ENCODE data around the gene MEX3D. TPM values are rescaled to one million over a fixed set of nuclear protein-coding genes. Genes with fewer than 3 reads are reported as not detected.

Gene MEX3D
- total RNA-seq, 2 experiments from 2014 or later, result 11.9 to 13.6 TPM

DNA sequence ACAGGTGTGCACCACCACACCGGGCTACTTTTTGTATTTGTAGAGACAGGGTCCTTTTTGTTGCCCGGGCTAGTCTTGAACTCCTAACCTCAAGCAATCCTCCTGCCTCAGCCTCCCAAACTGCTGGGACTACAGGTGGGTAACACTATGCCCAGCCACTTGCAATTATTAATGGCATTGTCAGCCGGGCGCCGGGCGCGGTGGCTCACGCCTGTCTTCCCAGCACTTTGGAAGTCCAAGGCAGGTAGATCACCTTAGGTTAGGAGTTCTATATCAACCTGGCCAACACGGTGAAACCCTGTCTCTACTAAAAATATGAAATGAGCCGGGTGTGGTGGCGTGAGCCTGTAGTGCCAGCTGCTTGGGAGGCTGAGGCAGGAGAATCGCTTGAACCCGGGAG is 2.7 kb upstream of the MEX3D start:
- Histone ChIP-seq H3K4me3 (ENCODE audit: low read depth, low read length, poor library complexity, severe bottlenecking) (no peak overlapping the region), H3K9me3 (ENCODE audit: low read length) (no peaks in the 10 kb centered on the region), H3K79me2 (ENCODE audit: insufficient read depth, low read depth, low read length) (no peaks in the 10 kb centered on the region), H3K27ac (ENCODE audit: low read depth, low read length, poor library complexity, severe bottlenecking) (no peak overlapping the region), H3K4me2 (ENCODE audit: low read length) (no peak overlapping the region), H4K20me1 (ENCODE audit: insufficient read depth, low read length) (no peaks in the 10 kb centered on the region), H3K9me2 (ENCODE audit: insufficient read depth, low read length) (no peaks in the 10 kb centered on the region), H2AFZ (ENCODE audit: low read length) (no peak overlapping the region), H3K4me1 (ENCODE audit: insufficient read depth, low read length, poor library complexity, severe bottlenecking) (peaks cover 13% of the 10 kb centered on the region), H3K36me3 (ENCODE audit: insufficient read depth, low read length) (peaks cover 7% of the 10 kb centered on the region; the same call in 1 of the 2 replicates)
- intact Hi-C loops (cut with micrococcal nuclease; ENCODE audit: unreplicated experiment), result no loop called here
- POLR2A ChIA-PET, result interaction anchor here (0.6 kb wide), 1 partner anchor 1373 kb away, joined by 4 read pairs; no protein-coding TSS in a partner anchor
- no TSS peak for BruUV-seq (replicated peaks)
- no peak for TF ChIP-seq EZH2phosphoT487 (IDR thresholded peaks at IDR 0.05; ENCODE audit: borderline replicate concordance, low read depth, low read length)
- TF ChIP-seq, protein P1, sequence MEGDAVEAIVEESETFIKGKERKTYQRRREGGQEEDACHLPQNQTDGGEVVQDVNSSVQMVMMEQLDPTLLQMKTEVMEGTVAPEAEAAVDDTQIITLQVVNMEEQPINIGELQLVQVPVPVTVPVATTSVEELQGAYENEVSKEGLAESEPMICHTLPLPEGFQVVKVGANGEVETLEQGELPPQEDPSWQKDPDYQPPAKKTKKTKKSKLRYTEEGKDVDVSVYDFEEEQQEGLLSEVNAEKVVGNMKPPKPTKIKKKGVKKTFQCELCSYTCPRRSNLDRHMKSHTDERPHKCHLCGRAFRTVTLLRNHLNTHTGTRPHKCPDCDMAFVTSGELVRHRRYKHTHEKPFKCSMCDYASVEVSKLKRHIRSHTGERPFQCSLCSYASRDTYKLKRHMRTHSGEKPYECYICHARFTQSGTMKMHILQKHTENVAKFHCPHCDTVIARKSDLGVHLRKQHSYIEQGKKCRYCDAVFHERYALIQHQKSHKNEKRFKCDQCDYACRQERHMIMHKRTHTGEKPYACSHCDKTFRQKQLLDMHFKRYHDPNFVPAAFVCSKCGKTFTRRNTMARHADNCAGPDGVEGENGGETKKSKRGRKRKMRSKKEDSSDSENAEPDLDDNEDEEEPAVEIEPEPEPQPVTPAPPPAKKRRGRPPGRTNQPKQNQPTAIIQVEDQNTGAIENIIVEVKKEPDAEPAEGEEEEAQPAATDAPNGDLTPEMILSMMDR (conservative IDR thresholded peaks at IDR 0.05; ENCODE audit: low read length), result no peak
- CTCF ChIA-PET (ENCODE audit: unreplicated experiment), result no interaction called here
- DNase-seq (ENCODE audit: low spot score), result no peak

DNA sequence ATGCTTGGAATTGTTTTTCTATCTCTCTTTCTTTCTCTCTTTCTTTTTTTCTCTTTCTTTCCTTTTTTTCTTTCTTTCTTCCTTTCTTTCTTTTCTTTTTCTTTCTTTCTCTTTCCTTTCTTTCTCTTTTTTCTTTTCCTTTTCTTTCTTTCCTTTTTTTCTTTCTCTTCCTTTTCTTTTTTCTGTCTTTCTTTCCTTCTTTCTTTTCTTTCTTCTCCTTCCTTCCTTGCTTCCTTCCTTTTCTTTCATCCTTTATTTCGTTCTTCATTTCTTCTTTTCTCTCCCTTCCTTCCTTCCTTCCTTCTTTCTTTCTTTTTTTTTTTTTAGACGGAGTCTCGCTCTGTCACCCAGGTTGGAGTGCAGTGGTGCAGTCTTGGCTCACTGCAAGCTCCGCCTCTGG is 1.9 kb upstream of the MEX3D start:
- POLR2A ChIA-PET, result no interaction called here
- no peaks in the 10 kb centered on the region for H3K9me3 ChIP-seq (ENCODE audit: low read length)
- no peaks in the 10 kb centered on the region for H4K20me1 ChIP-seq (ENCODE audit: insufficient read depth, low read length)
- intact Hi-C loops (cut with micrococcal nuclease; ENCODE audit: unreplicated experiment), result no loop called here
- no peak overlapping the region for H3K27ac ChIP-seq (ENCODE audit: low read depth, low read length, poor library complexity, severe bottlenecking)
- H3K4me2 ChIP-seq (ENCODE audit: low read length), result no peak overlapping the region
- no TSS peak for BruUV-seq (replicated peaks)
- H3K36me3 ChIP-seq (ENCODE audit: insufficient read depth, low read length), result peaks cover 4% of the 10 kb centered on the region; the same call in 1 of the 2 replicates
- no peak overlapping the region for H3K4me3 ChIP-seq (ENCODE audit: low read depth, low read length, poor library complexity, severe bottlenecking)
- TF ChIP-seq, protein P1 (conservative IDR thresholded peaks at IDR 0.05; ENCODE audit: low read length), result no peak
- no peak for TF ChIP-seq EZH2phosphoT487 (IDR thresholded peaks at IDR 0.05; ENCODE audit: borderline replicate concordance, low read depth, low read length)
- H3K9me2 ChIP-seq (ENCODE audit: insufficient read depth, low read length), result no peaks in the 10 kb centered on the region
- peaks cover 13% of the 10 kb centered on the region for H3K4me1 ChIP-seq (ENCODE audit: insufficient read depth, low read length, poor library complexity, severe bottlenecking)
- CTCF ChIA-PET (ENCODE audit: unreplicated experiment), result no interaction called here
- H2AFZ ChIP-seq (ENCODE audit: low read length), result no peak overlapping the region
- no peaks in the 10 kb centered on the region for H3K79me2 ChIP-seq (ENCODE audit: insufficient read depth, low read depth, low read length)
- no peak for DNase-seq (ENCODE audit: low spot score)

GRCh38 chr19:1567848-1568227 is 287 bp downstream of the MEX3D start:
- POLR2A ChIA-PET, result no interaction called here
- CTCF ChIA-PET (ENCODE audit: unreplicated experiment), result no interaction called here
- DNase-seq (ENCODE audit: low spot score), result peak; percentile 21
- Histone ChIP-seq H3K27ac (ENCODE audit: low read depth, low read length, poor library complexity, severe bottlenecking) (no peak overlapping the region), H3K36me3 (ENCODE audit: insufficient read depth, low read length) (no peaks in the 10 kb centered on the region), H3K9me3 (ENCODE audit: low read length) (no peaks in the 10 kb centered on the region), H3K9me2 (ENCODE audit: insufficient read depth, low read length) (no peaks in the 10 kb centered on the region), H4K20me1 (ENCODE audit: insufficient read depth, low read length) (no peaks in the 10 kb centered on the region), H2AFZ (ENCODE audit: low read length) (no peak overlapping the region), H3K4me3 (ENCODE audit: low read depth, low read length, poor library complexity, severe bottlenecking) (no peak overlapping the region), H3K79me2 (ENCODE audit: insufficient read depth, low read depth, low read length) (no peaks in the 10 kb centered on the region), H3K4me2 (ENCODE audit: low read length) (no peak overlapping the region), H3K4me1 (ENCODE audit: insufficient read depth, low read length, poor library complexity, severe bottlenecking) (peaks cover 13% of the 10 kb centered on the region)
- TF ChIP-seq, protein P1 (conservative IDR thresholded peaks at IDR 0.05; ENCODE audit: low read length), result no peak
- no peak for TF ChIP-seq EZH2phosphoT487 (IDR thresholded peaks at IDR 0.05; ENCODE audit: borderline replicate concordance, low read depth, low read length)
- BruUV-seq (replicated peaks), result no TSS peak
- intact Hi-C loops (cut with micrococcal nuclease; ENCODE audit: unreplicated experiment), result no loop called here

Measured in OCI-LY7 (cell line).